Esophagus muscularis mucosa (tissue), 4 donors: Measurements from ENCODE around the gene LRGUK.

Source experiments
- EP300 ChIP-seq: sonication (generic); formaldehyde crosslinking; IDR thresholded peaks from one replicate; pipeline ENCODE4 v1.6.1; 2017; ENCODE audit warnings: antibody characterized with exemption
- POLR2A ChIP-seq: fragments of 450-650 bp; IDR thresholded peaks from one replicate; pipeline ENCODE4 v1.6.1; 2017; ENCODE audit warnings: antibody characterized with exemption, moderate library complexity, mild to moderate bottlenecking, low read depth
- POLR2AphosphoS5 ChIP-seq, 2 donors: sonication (generic); formaldehyde crosslinking; IDR thresholded peaks; one replicate each; pipeline ENCODE4 v1.6.1; 2017; ENCODE audit warnings: antibody characterized with exemption in 2 of 2
- TF ChIP-seq, protein P1 (sequence below), 3 experiments: fragments of 200-600 bp in 2 of 3; fragments of 450-650 bp in 1 of 3; sonication (generic) in 2 of 3; IDR thresholded peaks; one replicate each; pipeline ENCODE4 v1.5.1; 2017 to 2019; ENCODE audit warnings: antibody characterized with exemption in 3 of 3, mild to moderate bottlenecking in 2 of 3, moderate library complexity in 1 of 3

DNA sequence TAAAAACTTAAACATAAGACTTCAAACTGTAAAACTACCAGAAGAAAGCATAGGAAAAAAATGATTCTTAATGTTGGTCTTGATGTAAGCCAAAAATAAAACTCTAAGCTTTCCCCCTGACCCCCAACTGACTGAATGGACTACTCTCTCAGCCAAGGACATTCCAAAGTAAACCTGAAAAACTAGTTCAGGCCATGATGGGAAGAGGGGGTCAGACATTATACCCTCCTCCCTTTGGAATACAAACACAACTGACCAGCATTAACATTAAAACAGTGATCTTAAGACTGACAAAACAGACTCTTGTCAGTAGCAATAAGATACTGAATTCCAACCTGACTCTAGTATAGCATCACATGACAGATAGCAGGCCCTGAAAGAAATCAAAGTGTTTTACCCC lies 13.5 kb upstream of the LRGUK start:
- TF ChIP-seq, protein P1, sequence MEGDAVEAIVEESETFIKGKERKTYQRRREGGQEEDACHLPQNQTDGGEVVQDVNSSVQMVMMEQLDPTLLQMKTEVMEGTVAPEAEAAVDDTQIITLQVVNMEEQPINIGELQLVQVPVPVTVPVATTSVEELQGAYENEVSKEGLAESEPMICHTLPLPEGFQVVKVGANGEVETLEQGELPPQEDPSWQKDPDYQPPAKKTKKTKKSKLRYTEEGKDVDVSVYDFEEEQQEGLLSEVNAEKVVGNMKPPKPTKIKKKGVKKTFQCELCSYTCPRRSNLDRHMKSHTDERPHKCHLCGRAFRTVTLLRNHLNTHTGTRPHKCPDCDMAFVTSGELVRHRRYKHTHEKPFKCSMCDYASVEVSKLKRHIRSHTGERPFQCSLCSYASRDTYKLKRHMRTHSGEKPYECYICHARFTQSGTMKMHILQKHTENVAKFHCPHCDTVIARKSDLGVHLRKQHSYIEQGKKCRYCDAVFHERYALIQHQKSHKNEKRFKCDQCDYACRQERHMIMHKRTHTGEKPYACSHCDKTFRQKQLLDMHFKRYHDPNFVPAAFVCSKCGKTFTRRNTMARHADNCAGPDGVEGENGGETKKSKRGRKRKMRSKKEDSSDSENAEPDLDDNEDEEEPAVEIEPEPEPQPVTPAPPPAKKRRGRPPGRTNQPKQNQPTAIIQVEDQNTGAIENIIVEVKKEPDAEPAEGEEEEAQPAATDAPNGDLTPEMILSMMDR (IDR thresholded peaks at IDR 0.05): no peak
- TF ChIP-seq POLR2AphosphoS5 (IDR thresholded peaks at IDR 0.05) (no peak), POLR2A (no peak), EP300 (no peak)
